ENCODE measurements around the gene IGSF9B.

DNA sequence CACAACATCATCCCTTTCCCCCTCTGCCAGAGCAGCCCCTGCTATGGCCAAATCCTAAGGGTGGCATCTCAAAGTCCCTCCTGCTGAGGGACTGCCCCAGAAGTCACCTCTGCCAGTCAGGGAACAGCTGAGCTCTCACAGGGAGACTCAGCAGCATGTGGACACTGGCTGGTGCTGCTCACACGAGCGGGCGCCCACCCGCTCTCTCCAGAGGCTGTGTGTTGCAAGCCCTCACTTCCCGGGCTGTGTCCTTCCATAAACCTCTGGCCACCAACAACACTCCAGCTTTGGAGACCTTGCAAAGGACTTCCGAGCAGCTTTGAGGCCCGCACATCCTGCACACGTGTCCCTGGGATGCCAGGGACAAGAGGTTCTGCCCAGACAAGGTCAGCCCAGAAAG lies 2.8 kb downstream of the IGSF9B start:
- TF ChIP-seq, protein P1, sequence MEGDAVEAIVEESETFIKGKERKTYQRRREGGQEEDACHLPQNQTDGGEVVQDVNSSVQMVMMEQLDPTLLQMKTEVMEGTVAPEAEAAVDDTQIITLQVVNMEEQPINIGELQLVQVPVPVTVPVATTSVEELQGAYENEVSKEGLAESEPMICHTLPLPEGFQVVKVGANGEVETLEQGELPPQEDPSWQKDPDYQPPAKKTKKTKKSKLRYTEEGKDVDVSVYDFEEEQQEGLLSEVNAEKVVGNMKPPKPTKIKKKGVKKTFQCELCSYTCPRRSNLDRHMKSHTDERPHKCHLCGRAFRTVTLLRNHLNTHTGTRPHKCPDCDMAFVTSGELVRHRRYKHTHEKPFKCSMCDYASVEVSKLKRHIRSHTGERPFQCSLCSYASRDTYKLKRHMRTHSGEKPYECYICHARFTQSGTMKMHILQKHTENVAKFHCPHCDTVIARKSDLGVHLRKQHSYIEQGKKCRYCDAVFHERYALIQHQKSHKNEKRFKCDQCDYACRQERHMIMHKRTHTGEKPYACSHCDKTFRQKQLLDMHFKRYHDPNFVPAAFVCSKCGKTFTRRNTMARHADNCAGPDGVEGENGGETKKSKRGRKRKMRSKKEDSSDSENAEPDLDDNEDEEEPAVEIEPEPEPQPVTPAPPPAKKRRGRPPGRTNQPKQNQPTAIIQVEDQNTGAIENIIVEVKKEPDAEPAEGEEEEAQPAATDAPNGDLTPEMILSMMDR (IDR thresholded peaks at IDR 0.05): no peak
- TF ChIP-seq POLR2AphosphoS5 (IDR thresholded peaks at IDR 0.05): peak; percentile 59 to 60
- no peak for TF ChIP-seq POLR2A (IDR thresholded peaks at IDR 0.05; ENCODE audit: low read depth)
